ENCODE results near the gene SQSTM1. TPM values are rescaled to one million over a fixed set of nuclear protein-coding genes. Genes with fewer than 3 reads are reported as not detected.

The SQSTM1 gene
- total and polyA plus RNA-seq, 2 donors (not counting 1 experiment from before 2014, with no cell fraction given) = 72.2 to 400 TPM

- Histone ChIP-seq H4K20me1 (ENCODE audit: control insufficient read depth, insufficient read depth, low read length, poor library complexity, severe bottlenecking) (peaks cover 30% of the 10 kb centered on the region), H3K4me3 (ENCODE audit: control extremely low read depth in 1 of 5, extremely low read depth in 1 of 5, insufficient read depth in 1 of 5, low read depth in 2 of 5, low read length in 4 of 5) (no peak overlapping the region), H3K9me3 (ENCODE audit: control extremely low read depth in 1 of 3, control insufficient read depth in 2 of 3, insufficient read depth in 1 of 3, low read length in 2 of 3) (no peaks in the 10 kb centered on the region), H3K4me1 (ENCODE audit: control insufficient read depth in 2 of 2, insufficient read depth in 2 of 2, low read length in 2 of 2) (peaks cover 3 to 8% of the 10 kb centered on the region in 2 donors), H3K79me2 (ENCODE audit: control insufficient read depth, insufficient read depth, low read length) (no peaks in the 10 kb centered on the region), H3K27ac (ENCODE audit: low read length in 2 of 2) (peak overlapping the region in 1 of 2 donors; percentile 66), H3K27me3 (replicated peaks in 1 of 4; ENCODE audit: control extremely low read depth in 1 of 4, control insufficient read depth in 3 of 4, insufficient read depth in 4 of 4, low read length in 3 of 4) (no peaks in the 10 kb centered on the region), H3K36me3 (replicated peaks in 1 of 2; ENCODE audit: control extremely low read depth in 1 of 2, control insufficient read depth in 1 of 2, extremely low read depth in 1 of 2, insufficient read depth in 2 of 2, low read length in 1 of 2) (peaks cover 2 to 61% of the 10 kb centered on the region in 2 experiments), H3K9ac (ENCODE audit: low read length) (no peak overlapping the region), H2AFZ (ENCODE audit: insufficient read depth, low read depth, low read length, poor library complexity, severe bottlenecking) (no peak overlapping the region), H3K4me2 (replicated peaks; ENCODE audit: low read depth, low read length, poor library complexity, severe bottlenecking) (no peak overlapping the region)
- no peak for TF ChIP-seq EZH2 (IDR thresholded peaks at IDR 0.05; ENCODE audit: borderline replicate concordance, insufficient read depth, low read depth, low read length, poor library complexity, severe bottlenecking)
- TF ChIP-seq CTCF (IDR thresholded peaks at IDR 0.05) = no peak
- Mint-ChIP-seq H3K27me3 (no peaks in the 10 kb centered on the region), H3K27ac (peak overlapping the region; percentile 77), H3K9me3 (ENCODE audit: insufficient read depth) (no peaks in the 10 kb centered on the region), H3K4me1 (peaks cover 7% of the 10 kb centered on the region), H3K4me3 (no peak overlapping the region)
- no peak for DNase-seq
- WGBS (ENCODE audit: insufficient coverage) = 99% methylated on average over 13 of the region's 15 CpGs
- intact Hi-C loops (cut with micrococcal nuclease) = loop anchor here (5.0 kb wide), 1 partner anchor 35 kb away; no protein-coding TSS in a partner anchor
- ATAC-seq (ENCODE audit: low read depth) = no peak
- POLR2A ChIA-PET = interaction anchor here (0.7 to 1.2 kb wide), 3 partner anchors 11 to 138 kb away, joined by 3 to 4 read pairs (median 3); no protein-coding TSS in a partner anchor
- CTCF ChIA-PET = interaction anchor here (0.8 to 2.4 kb wide), 7 partner anchors 15 to 138 kb away, joined by 3 to 12 read pairs (median 5); no protein-coding TSS in a partner anchor
Measured at GRCh38 chr5:179837076-179838011, 16.6 kb downstream of the SQSTM1 start.

Measured in B cell (primary cell).